Esophagus squamous epithelium (tissue), 5 donors: ENCODE data around the gene CRB2. TPM values are rescaled to one million over a fixed set of nuclear protein-coding genes. Genes with fewer than 3 reads are reported as not detected.
A peak's percentile ranks its signal among the peaks of the same experiment; 100 is the strongest.

Experiments
- DNase-seq: peaks from one replicate; lab custom pipeline; 2025; lab: John Stamatoyannopoulos, UW
- H3K27ac ChIP-seq, 4 donors: fragments of 200-600 bp; sonication (generic); one replicate each; pipeline ENCODE4 v1.5.1; 2016 to 2019; ENCODE audit warnings: mild to moderate bottlenecking in 1 of 4
- H3K27me3 ChIP-seq, 4 donors: fragments of 200-600 bp; sonication (generic); 1 replicate in 3 of 4; 2 replicates in 1 of 4; pipeline versions ENCODE4 v1.5.1 to v1.6.0; 2017 to 2021; ENCODE audit warnings: antibody characterized with exemption in 1 of 4
- H3K36me3 ChIP-seq, 3 donors: fragments of 200-600 bp; sonication (generic); one replicate each; pipeline ENCODE4 v1.5.1; 2016 to 2019
- H3K4me1 ChIP-seq, 3 donors: fragments of 200-600 bp; sonication (generic); one replicate each; pipeline ENCODE4 v1.5.1; 2017 to 2019
- H3K4me3 ChIP-seq, 4 donors: fragments of 200-600 bp; sonication (generic); 1 replicate in 3 of 4; 2 replicates in 1 of 4; pipeline ENCODE4 v1.5.1; 2016 to 2019; ENCODE audit warnings: mild to moderate bottlenecking in 2 of 4, moderate library complexity in 1 of 4
- H3K9me3 ChIP-seq, 3 donors: fragments of 200-600 bp; sonication (generic); one replicate each; pipeline ENCODE4 v1.5.1; 2016 to 2019
- POLR2A ChIP-seq, 4 donors: fragments of 450-650 bp; IDR thresholded peaks; one replicate each; pipeline ENCODE4 v1.6.1; 2017; ENCODE audit warnings: antibody characterized with exemption in 4 of 4, mild to moderate bottlenecking in 4 of 4, moderate library complexity in 3 of 4
- WGBS, 2 donors: methylation state at CpG; one replicate each; pipeline ENCODE4 v1.1.5; 2018; 5-methylcytosine and 5-hydroxymethylcytosine counted together
- intact Hi-C: fragments of 100-400 bp; cut with DNase I; formaldehyde crosslinking; loops from one replicate; pipeline ENCODE4 v1.15.0; 2022
- total RNA-seq, 4 donors: library from RNA; depleted of rRNA; stranded (reverse); fragments of >200 nt; gene quantifications; one replicate each; pipeline ENCODE4 v1.1.0, GENCODE V29; 2016
- TF ChIP-seq, protein P1 (sequence below), 6 experiments: fragments of 450-650 bp in 4 of 6; fragments of 200-600 bp in 2 of 6; sonication (generic) in 2 of 6; IDR thresholded peaks; one replicate each; pipeline ENCODE4 v1.5.1; 2016 to 2019; ENCODE audit warnings: antibody characterized with exemption in 6 of 6, mild to moderate bottlenecking in 4 of 6, moderate library complexity in 4 of 6
- donor health status: DM: yes; HTN: yes; CAD: no.

CRB2 gene
- total RNA-seq, 4 donors from 2014 or later, result not detected

DNA sequence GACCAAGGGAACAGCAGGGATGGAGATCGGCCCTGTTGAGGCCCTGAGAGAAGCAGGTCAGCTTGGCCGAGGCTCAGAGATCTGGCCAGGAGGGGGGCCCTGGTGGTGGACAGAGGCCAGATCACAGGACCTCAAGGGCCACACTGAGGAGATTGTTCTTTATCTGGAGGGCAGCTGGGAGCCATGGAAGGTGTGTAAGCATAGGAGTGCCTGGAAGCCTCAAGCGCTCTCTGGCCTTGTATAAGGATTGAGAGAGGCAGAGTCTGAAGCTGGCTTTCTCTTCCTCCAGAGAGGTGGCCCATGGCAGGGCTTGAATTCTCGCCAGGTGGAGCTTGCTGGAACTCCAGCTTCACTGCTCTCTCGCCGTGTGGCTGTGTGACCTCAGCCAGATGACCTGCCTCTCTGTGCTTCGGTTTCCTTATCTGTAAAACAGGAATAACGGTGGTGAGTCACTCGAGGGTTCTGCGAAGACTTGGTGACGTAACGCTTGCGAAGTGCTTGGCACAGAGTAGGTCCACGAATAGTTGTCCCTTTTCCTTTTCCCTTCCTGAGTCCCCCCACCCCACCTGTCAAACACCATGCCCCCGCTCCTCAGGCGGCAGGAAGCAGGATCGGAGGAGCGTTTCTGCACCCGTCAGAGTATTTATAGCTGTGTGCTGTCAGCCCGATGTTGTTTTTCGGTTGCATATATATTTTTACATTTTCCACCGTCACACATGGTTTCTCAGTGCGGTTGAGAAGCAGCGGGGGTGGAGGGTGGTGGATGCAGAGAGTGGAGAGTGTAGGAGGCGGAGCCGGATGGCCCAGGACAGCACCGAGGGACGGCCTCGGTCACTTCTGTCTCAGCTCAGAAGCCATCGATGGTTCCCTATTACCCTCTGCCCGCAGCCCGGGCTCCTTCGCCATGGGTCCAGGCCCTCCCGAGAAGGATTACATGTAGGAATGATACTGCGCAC, 17.0 kb upstream of the CRB2 start:
- H3K27ac ChIP-seq, result peak overlapping the region; percentile 11 to 64 (median 46)
- H3K4me3 ChIP-seq, result peak overlapping the region in 3 of 4 donors; percentile 16 to 41 (median 19)
- no peaks in the 10 kb centered on the region for H3K36me3 ChIP-seq
- no peaks in the 10 kb centered on the region for H3K9me3 ChIP-seq
- no peaks in the 10 kb centered on the region for H3K27me3 ChIP-seq
- intact Hi-C loops, result no loop called here
- 67 to 70% methylated on average over 23 to 30 of the region's 35 CpGs for WGBS, 2 donors
- TF ChIP-seq, protein P1, sequence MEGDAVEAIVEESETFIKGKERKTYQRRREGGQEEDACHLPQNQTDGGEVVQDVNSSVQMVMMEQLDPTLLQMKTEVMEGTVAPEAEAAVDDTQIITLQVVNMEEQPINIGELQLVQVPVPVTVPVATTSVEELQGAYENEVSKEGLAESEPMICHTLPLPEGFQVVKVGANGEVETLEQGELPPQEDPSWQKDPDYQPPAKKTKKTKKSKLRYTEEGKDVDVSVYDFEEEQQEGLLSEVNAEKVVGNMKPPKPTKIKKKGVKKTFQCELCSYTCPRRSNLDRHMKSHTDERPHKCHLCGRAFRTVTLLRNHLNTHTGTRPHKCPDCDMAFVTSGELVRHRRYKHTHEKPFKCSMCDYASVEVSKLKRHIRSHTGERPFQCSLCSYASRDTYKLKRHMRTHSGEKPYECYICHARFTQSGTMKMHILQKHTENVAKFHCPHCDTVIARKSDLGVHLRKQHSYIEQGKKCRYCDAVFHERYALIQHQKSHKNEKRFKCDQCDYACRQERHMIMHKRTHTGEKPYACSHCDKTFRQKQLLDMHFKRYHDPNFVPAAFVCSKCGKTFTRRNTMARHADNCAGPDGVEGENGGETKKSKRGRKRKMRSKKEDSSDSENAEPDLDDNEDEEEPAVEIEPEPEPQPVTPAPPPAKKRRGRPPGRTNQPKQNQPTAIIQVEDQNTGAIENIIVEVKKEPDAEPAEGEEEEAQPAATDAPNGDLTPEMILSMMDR (IDR thresholded peaks at IDR 0.05), result no peak
- peak in 1 of 4 donors; percentile 7 for TF ChIP-seq POLR2A (IDR thresholded peaks at IDR 0.05)
- H3K4me1 ChIP-seq, result peaks cover 27 to 74% (median 33%) of the 10 kb centered on the region in 3 donors
- no peak for DNase-seq

DNA sequence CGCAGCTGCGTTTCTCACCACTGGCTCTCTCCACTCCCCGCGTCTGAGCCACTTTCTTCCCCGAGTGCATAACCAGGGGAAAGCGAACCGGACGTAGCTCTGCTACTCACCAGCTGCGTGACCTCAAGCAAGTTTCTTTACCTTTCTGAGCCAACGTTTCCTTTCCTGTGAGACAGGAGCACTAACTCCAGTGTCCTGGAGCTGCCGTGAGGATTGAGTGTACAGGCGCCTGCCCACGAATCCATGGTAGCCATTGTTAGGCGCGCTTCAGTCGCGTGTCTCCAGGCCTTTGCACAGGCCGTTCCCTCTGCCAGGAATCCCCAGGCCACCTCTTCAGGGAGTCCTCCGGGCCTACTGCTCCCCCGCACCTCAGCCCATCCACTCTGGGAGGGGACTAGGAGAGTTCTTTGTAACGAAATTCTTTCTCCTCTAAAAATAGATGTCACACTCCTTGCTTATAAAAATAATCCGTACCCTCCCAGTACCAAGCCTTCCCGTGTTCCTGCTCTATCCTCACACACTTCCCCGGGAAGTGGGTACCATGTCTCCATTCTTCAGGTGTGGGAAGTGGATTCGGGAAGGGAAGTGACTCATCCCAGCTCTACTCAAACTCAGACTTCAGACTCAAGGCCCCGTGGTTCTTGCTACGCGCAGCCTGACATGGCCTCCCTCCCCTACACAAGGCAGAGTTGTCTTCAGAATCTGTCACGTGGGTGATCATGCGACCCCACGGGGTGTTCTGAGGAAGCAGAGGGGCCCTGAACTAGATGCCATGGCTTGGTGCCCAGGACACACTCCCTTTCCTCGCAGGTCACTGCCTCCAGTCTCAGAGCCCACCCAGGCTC, 16.1 kb upstream of the CRB2 start:
- H3K27ac ChIP-seq, result peak overlapping the region in 3 of 4 donors; percentile 39 to 64 (median 54)
- H3K9me3 ChIP-seq, result no peaks in the 10 kb centered on the region

DNA sequence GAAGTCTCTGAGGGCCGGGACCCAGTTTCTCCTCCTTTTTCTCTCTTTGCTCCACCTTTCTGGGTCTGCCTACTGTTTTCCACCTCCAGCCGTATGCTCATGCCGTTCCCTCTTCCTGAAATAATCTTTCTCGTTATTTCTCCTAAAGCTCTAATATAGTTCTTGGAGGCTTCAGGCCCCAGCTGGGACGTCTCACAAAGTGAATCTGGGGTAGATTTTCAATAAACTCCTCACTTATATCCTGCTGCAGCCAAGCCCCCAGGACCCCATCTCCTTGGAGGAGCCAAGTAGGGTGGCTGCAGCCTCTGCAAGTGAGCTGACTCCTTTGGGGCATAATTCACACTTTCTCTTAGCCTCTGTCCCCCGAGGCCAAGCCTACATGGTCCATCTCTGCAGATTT, 14.2 kb upstream of the CRB2 start:
- peaks cover 29 to 71% (median 30%) of the 10 kb centered on the region in 3 donors for H3K4me1 ChIP-seq
- intact Hi-C loops, result no loop called here
- H3K9me3 ChIP-seq, result no peaks in the 10 kb centered on the region
- H3K27me3 ChIP-seq, result no peaks in the 10 kb centered on the region
- no peaks in the 10 kb centered on the region for H3K36me3 ChIP-seq
- WGBS, 2 donors, result 88 to 93% methylated on average over 5 to 6 of the region's 6 CpGs
- no peak overlapping the region for H3K27ac ChIP-seq
- H3K4me3 ChIP-seq, result no peak overlapping the region
- DNase-seq, result no peak
- TF ChIP-seq, protein P1 (IDR thresholded peaks at IDR 0.05), result no peak
- TF ChIP-seq POLR2A (IDR thresholded peaks at IDR 0.05), result no peak

More for the DNA sequence above, 16.1 kb upstream of the CRB2 start:
- no peak for TF ChIP-seq POLR2A (IDR thresholded peaks at IDR 0.05)
- TF ChIP-seq, protein P1 (IDR thresholded peaks at IDR 0.05), result no peak
- intact Hi-C loops, result no loop called here
- Histone ChIP-seq H3K4me3 (peak overlapping the region in 3 of 4 donors; percentile 16 to 41 (median 19)), H3K27me3 (no peaks in the 10 kb centered on the region), H3K36me3 (no peaks in the 10 kb centered on the region), H3K4me1 (peaks cover 30 to 74% (median 39%) of the 10 kb centered on the region in 3 donors)
- no peak for DNase-seq
- WGBS, 2 donors, result 56 to 66% methylated on average over 25 to 27 of the region's 32 CpGs

DNA sequence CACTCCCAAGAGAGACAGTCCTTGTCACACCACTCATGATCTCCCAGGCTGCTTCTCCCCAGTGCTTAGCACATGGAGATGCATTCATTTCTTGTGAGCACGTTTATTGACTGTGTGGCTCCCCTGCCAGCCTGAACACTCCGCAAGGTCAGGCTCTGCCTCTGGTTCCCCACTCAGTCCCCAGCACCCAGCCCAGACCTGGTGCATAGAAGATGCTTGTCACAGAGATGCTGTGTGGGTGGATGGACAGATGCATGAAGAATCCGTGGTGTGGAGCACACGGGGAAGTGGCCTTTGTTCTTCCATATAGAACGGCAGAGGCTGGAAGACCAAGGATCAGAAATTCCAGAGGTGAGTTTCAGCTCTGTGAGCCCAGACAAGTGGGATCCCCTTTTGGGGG, 13.8 kb upstream of the CRB2 start:
- Histone ChIP-seq H3K27me3 (no peaks in the 10 kb centered on the region), H3K36me3 (no peaks in the 10 kb centered on the region), H3K4me1 (peaks cover 27 to 67% (median 29%) of the 10 kb centered on the region in 3 donors), H3K9me3 (no peaks in the 10 kb centered on the region), H3K27ac (no peak overlapping the region), H3K4me3 (no peak overlapping the region)
- no peak for DNase-seq
- intact Hi-C loops, result no loop called here
- TF ChIP-seq POLR2A (IDR thresholded peaks at IDR 0.05), result no peak
- TF ChIP-seq, protein P1 (IDR thresholded peaks at IDR 0.05), result no peak
- WGBS, 2 donors, result 80% methylated on average over 2 of the region's 5 CpGs; no CpG with 5 or more reads in 1 of the 2 donors
